ENCODE results near the gene C1orf105.

DNA sequence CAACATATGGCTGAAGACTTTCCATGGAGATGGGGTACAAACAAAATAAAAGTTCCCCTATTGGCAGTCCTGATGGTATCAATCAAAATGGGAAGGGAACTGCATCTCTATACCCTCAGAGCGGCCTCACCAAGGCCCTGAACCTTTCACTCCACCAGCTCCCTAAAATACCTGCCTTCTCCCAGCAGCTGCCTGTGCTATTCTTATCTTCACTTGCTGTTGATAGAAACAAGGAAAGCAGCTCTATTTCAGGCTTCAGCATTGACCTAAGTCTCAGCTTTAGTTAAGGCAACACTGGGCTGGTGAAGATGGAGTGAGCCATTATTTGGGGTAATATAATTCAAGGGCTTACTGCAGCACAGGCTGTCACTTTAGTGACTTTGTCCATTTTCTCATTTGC, 45.1 kb downstream of the C1orf105 start:
- no peak for TF ChIP-seq POLR2A (IDR thresholded peaks at IDR 0.05)
- TF ChIP-seq, protein P1, sequence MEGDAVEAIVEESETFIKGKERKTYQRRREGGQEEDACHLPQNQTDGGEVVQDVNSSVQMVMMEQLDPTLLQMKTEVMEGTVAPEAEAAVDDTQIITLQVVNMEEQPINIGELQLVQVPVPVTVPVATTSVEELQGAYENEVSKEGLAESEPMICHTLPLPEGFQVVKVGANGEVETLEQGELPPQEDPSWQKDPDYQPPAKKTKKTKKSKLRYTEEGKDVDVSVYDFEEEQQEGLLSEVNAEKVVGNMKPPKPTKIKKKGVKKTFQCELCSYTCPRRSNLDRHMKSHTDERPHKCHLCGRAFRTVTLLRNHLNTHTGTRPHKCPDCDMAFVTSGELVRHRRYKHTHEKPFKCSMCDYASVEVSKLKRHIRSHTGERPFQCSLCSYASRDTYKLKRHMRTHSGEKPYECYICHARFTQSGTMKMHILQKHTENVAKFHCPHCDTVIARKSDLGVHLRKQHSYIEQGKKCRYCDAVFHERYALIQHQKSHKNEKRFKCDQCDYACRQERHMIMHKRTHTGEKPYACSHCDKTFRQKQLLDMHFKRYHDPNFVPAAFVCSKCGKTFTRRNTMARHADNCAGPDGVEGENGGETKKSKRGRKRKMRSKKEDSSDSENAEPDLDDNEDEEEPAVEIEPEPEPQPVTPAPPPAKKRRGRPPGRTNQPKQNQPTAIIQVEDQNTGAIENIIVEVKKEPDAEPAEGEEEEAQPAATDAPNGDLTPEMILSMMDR (IDR thresholded peaks at IDR 0.05), result no peak
